Colonic mucosa (tissue), 4 donors: ENCODE measurements around the gene SLC24A3. TPM values are rescaled to one million over a fixed set of nuclear protein-coding genes. Genes with fewer than 3 reads are reported as not detected.

ENCODE experiments used
- DNase-seq: peaks from one replicate; pipeline ENCODE4 v3.0.0-alpha.2; 2020
- H3K27ac ChIP-seq: fragments of 200-600 bp; one replicate; pipeline ENCODE4 v1.8.0; 2021
- H3K27me3 ChIP-seq: fragments of 200-600 bp; one replicate; pipeline ENCODE4 v1.8.0; 2021
- H3K36me3 ChIP-seq: fragments of 200-600 bp; one replicate; pipeline ENCODE4 v1.8.0; 2021
- H3K4me1 ChIP-seq: fragments of 200-600 bp; one replicate; pipeline ENCODE4 v1.8.0; 2021; ENCODE audit warnings: mild to moderate bottlenecking
- H3K4me3 ChIP-seq: fragments of 200-600 bp; one replicate; pipeline ENCODE4 v1.8.0; 2021
- H3K9ac ChIP-seq, 2 donors: one replicate each; pipeline ENCODE4 v1.7.0; 2013; ENCODE audit warnings: control low read depth in 2 of 2, low read depth in 2 of 2, low read length in 2 of 2
- H3K9me3 ChIP-seq: fragments of 200-600 bp; one replicate; pipeline ENCODE4 v1.8.0; 2021
- CTCF ChIP-seq: fragments of 200-600 bp; IDR thresholded peaks from one replicate; pipeline ENCODE4 v1.8.0; 2022; ENCODE audit warnings: antibody characterized with exemption, mild to moderate bottlenecking
- intact Hi-C: fragments of 100-400 bp; cut with DNase I; formaldehyde crosslinking; loops from one replicate; pipeline ENCODE4 v1.14.1; 2022
- total RNA-seq, 2 donors: library from RNA; stranded (reverse); fragmentation: NEBNext Ultra II Directional in 1 of 2; extraction: Animal tissue kit (Norgen Biotek cat#: 25700) in 1 of 2; gene quantifications; one replicate each; pipeline ENCODE4 v1.2.1, GENCODE V29; 2021
- donor health status: healthy.
- donor health status: DM: no; HTN: no; CAD: no.
- donor health status: DM: no; HTN: no; CAD: no.

SLC24A3 gene
- total RNA-seq, 2 donors from 2014 or later, result 3.6 to 6.6 TPM

- DNase-seq, result no peak
- no peaks in the 10 kb centered on the region for H3K4me1 ChIP-seq
- no peak overlapping the region for H3K27ac ChIP-seq
- H3K9ac ChIP-seq, result no peak overlapping the region
- intact Hi-C loops, result no loop called here
- H3K4me3 ChIP-seq, result no peak overlapping the region
- no peaks in the 10 kb centered on the region for H3K36me3 ChIP-seq
- no peak for TF ChIP-seq CTCF
- H3K27me3 ChIP-seq, result no peaks in the 10 kb centered on the region
- H3K9me3 ChIP-seq, result no peaks in the 10 kb centered on the region
Observed at GRCh38 chr20:19520261-19520660, 307.8 kb downstream of the SLC24A3 start.

DNA sequence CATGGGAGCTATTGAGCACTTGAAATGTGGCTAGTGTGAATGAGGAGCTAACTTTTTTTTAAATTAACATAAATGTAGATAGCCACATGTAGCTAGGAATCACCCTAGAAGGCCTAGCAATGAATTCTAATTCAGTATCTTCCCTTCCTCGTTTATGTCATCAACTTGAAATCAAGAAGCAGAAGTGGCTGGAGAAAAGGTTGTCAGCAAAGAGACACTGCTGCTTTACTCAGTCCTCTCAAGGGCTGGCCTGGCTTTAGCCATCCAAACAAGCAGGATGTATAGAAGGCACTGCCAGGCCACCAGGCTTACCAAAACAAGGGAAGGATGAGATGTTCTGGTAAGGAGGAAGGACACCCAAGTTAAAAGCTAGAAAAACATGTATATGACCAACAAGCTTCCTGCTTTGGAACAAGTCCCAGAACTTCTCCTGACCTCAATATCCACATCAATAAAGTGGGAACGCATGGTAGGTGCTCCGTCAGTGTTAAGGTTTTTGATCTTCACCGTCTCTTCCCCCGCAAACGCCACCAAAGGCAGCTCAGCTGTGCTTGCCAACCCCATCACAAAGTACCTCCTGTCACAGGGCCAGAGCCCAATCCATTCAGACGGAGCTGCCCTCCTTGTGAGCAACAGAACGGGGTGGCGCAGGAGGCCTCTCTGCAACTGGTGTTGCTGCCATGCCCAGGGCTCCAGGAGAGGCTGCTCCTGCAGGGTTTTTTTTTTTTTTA lies 309.8 kb downstream of the SLC24A3 start:
- Histone ChIP-seq H3K27me3 (no peaks in the 10 kb centered on the region), H3K36me3 (no peaks in the 10 kb centered on the region), H3K4me1 (no peaks in the 10 kb centered on the region), H3K4me3 (no peak overlapping the region), H3K9ac (no peak overlapping the region), H3K9me3 (no peaks in the 10 kb centered on the region), H3K27ac (no peak overlapping the region)
- no peak for TF ChIP-seq CTCF
- intact Hi-C loops, result no loop called here
- no peak for DNase-seq

DNA sequence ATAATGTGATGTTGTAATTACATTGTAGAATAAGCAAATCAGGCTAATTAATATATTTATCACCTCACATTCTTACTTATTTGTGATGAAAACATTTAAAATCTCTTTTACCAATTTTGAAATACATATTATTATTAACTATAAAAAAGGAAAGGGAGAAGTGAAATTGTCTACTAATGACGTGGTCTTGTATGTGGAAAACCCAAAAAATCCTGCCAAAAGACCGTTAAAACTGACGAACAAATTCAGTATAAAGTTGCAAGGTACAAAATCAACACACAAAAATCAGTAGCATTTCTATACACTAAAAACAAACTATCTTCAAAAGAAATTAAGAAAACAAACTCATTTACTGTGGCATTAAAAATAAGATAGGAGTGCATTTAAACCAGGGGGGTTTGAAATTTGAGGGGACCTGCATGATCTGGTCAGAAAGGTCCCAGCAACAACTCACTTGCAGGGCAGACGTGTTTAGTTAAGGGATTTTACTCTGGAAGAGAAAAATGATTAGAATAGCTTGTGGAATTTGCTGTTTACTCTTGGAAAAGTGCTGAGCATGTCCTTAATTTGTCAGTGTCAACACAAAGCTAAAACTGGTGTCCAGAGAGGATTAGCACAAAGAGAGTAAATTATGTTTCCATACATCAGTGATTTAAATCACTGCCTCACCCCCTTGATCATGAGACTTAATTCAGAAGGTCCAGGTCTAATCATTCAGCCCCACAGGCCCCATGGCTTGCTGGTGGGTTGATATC lies 310.6 kb downstream of the SLC24A3 start:
- Histone ChIP-seq H3K4me3 (no peak overlapping the region), H3K9ac (no peak overlapping the region), H3K36me3 (no peaks in the 10 kb centered on the region), H3K27ac (no peak overlapping the region), H3K27me3 (no peaks in the 10 kb centered on the region), H3K9me3 (no peaks in the 10 kb centered on the region), H3K4me1 (no peaks in the 10 kb centered on the region)
- no peak for DNase-seq
- intact Hi-C loops, result no loop called here
- TF ChIP-seq CTCF, result no peak

- no peak overlapping the region for H3K4me3 ChIP-seq
- no peak for DNase-seq
- TF ChIP-seq CTCF, result no peak
- no peaks in the 10 kb centered on the region for H3K9me3 ChIP-seq
- H3K36me3 ChIP-seq, result no peaks in the 10 kb centered on the region
- intact Hi-C loops, result no loop called here
- no peak overlapping the region for H3K27ac ChIP-seq
- no peak overlapping the region for H3K9ac ChIP-seq
- no peaks in the 10 kb centered on the region for H3K4me1 ChIP-seq
- H3K27me3 ChIP-seq, result no peaks in the 10 kb centered on the region
Observed at GRCh38 chr20:19524691-19525090, 312.2 kb downstream of the SLC24A3 start.

DNA sequence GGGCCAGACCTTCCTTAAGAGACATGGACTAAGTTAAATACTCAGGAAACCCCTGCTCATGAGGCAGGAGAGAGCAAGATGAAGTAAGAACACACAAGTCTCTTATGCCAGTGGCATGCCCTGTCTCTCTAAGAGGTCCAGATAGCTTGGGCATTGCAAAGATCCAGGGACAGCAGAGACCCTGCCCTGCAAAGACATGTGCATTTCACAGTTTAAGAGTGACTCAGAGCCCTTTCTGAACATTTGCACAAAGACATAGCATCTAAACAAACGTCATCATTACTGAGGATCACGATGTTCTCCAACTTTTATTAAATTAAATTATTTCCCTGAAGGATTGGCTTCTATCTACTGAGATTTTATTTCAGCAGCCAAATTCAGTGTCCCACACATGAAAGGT lies 315.1 kb downstream of the SLC24A3 start:
- DNase-seq, result no peak
- TF ChIP-seq CTCF, result no peak
- H3K9ac ChIP-seq, result no peak overlapping the region
- H3K27me3 ChIP-seq, result no peaks in the 10 kb centered on the region
- no peak overlapping the region for H3K27ac ChIP-seq
- no peaks in the 10 kb centered on the region for H3K36me3 ChIP-seq
- no peaks in the 10 kb centered on the region for H3K4me1 ChIP-seq
- H3K9me3 ChIP-seq, result no peaks in the 10 kb centered on the region
- intact Hi-C loops, result no loop called here
- no peak overlapping the region for H3K4me3 ChIP-seq
